Caco-2 (cell line): ENCODE measurements around the gene SEZ6L. TPM values are rescaled to one million over a fixed set of nuclear protein-coding genes. Genes with fewer than 3 reads are reported as not detected.

Source experiments
- BruUV-seq: library from RNA; stranded (reverse); fragments of 400-500 nt; replicated peaks from 2 replicates; lab custom pipeline; 2021; lab: Mats Ljungman, UMichigan
- CTCF ChIA-PET: fragments of 300-600 bp; sonication (Branson Sonifier 250); formaldehyde crosslinking; loops from one replicate; lab custom pipeline; 2022; ENCODE audit warnings: antibody characterized with exemption; lab: Charles Lee
- POLR2A ChIA-PET: fragments of 300-600 bp; sonication (Branson Sonifier 250); formaldehyde crosslinking; loops from one replicate; lab custom pipeline; 2022; ENCODE audit warnings: antibody characterized with exemption; lab: Charles Lee
- DNase-seq, 2 experiments: peaks; one replicate each; pipeline versions ENCODE4 v3.0.0 to v3.0.0-alpha.2; 2020 to 2022
- H3K27me3 ChIP-seq: replicated peaks from 2 replicates; pipeline ENCODE4 v1.6.0; 2011; ENCODE audit warnings: low read length; ENCODE audit not compliant: control insufficient read depth, insufficient read depth
- H3K36me3 ChIP-seq: 2 replicates; pipeline ENCODE4 v1.5.1; 2011; ENCODE audit warnings: low read length; ENCODE audit not compliant: control insufficient read depth, insufficient read depth
- H3K4me1 ChIP-seq: fragments of 250-450 bp; sonication (Bioruptor Pico); 2 replicates; pipeline ENCODE4 v1.5.1; 2020; ENCODE audit warnings: mild to moderate bottlenecking
- H3K4me3 ChIP-seq: 2 replicates; pipeline ENCODE4 v1.5.1; 2011; ENCODE audit warnings: low read depth, mild to moderate bottlenecking, control low read depth, low read length
- H3K9me3 ChIP-seq: fragments of 250-450 bp; sonication (Bioruptor Pico); 2 replicates; pipeline ENCODE4 v1.5.1; 2020; ENCODE audit warnings: mild to moderate bottlenecking, moderate library complexity
- H3K27ac Mint-ChIP-seq: one replicate; pipeline ENCODE4 v1.8.0; 2022; ENCODE audit warnings: mixed read lengths; ENCODE audit not compliant: unreplicated experiment
- H3K27me3 Mint-ChIP-seq: one replicate; pipeline ENCODE4 v1.8.0; 2022; ENCODE audit warnings: mixed read lengths; ENCODE audit not compliant: insufficient read depth, unreplicated experiment
- H3K36me3 Mint-ChIP-seq: one replicate; pipeline ENCODE4 v1.8.0; 2022; ENCODE audit warnings: mild to moderate bottlenecking, mixed read lengths; ENCODE audit not compliant: insufficient read depth, unreplicated experiment
- H3K4me1 Mint-ChIP-seq: one replicate; pipeline ENCODE4 v1.8.0; 2022; ENCODE audit warnings: low read depth, mixed read lengths; ENCODE audit not compliant: unreplicated experiment
- H3K4me3 Mint-ChIP-seq: one replicate; pipeline ENCODE4 v1.8.0; 2022; ENCODE audit warnings: mild to moderate bottlenecking, moderate library complexity, mixed read lengths; ENCODE audit not compliant: unreplicated experiment
- H3K9me3 Mint-ChIP-seq: one replicate; pipeline ENCODE4 v1.8.0; 2022; ENCODE audit warnings: mixed read lengths; ENCODE audit not compliant: unreplicated experiment
- intact Hi-C: fragments of 100-400 bp; cut with micrococcal nuclease; formaldehyde crosslinking; loops from one replicate; pipeline ENCODE4 v1.10.0; 2022; ENCODE audit not compliant: unreplicated experiment
- total RNA-seq: library from RNA; stranded (reverse); gene quantifications from 2 replicates; pipeline ENCODE4 v1.2.3, GENCODE V29; 2022
- TF ChIP-seq, protein P1 (sequence below), 2 experiments: fragments of 200-600 bp in 1 of 2; IDR thresholded peaks; 1 replicate in 1 of 2; 2 replicates in 1 of 2; pipeline versions ENCODE4 v1.5.1 to v1.8.0; 2011 to 2022; ENCODE audit warnings: antibody characterized with exemption in 1 of 2, control low read depth in 1 of 2, inconsistent platforms in 1 of 2, low read depth in 1 of 2, low read length in 1 of 2, mild to moderate bottlenecking in 1 of 2, moderate library complexity in 1 of 2; ENCODE audit not compliant: insufficient read depth in 1 of 2, severe bottlenecking in 1 of 2, unreplicated experiment in 1 of 2

The SEZ6L gene
- total RNA-seq, 1 experiment from 2014 or later, result not detected

DNA sequence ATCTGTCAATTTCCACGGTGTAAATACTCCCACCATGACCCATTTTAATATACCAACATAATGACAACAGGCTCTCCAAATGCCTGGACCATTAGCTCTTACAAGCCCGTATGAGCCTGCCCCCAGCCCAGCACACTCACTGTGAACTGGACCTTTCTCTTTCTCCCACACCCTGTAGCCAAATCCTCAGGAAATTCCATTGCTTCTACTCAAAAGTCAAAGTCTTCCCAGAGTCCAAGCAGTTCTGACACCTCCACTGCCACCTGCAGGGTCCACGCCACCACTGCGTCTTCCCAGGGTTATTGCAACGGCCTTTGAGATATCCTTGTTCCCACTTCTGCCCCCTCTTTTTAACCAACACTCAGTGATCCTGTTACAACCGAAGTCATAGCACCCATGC is 149.7 kb downstream of the SEZ6L start:
- intact Hi-C loops, result loop anchor here (1.0 kb wide), 1 partner anchor 145 kb away; no protein-coding TSS in a partner anchor
- no peak overlapping the region for H3K4me3 Mint-ChIP-seq
- POLR2A ChIA-PET, result no interaction called here

DNA sequence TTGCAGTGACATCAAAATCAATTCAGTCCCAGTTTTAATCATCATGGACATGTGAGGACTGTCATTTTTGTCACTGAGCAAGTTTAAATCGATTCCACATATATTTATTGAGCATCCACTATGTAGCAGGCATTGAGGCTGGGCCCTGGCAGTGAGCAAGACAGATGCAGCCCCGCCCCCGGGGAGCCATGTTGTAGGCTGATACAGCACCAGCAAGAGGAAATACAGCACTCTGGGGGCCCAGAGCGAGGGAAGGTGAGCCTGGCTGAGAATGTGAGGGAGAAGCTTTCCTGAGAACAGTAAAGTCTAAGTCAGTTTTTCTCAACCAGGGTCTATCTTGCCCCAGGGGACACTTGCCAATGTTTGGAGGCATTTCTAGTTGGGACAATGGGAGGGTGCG is 151.2 kb downstream of the SEZ6L start:
- intact Hi-C loops, result no loop called here
- DNase-seq, result no peak
- TF ChIP-seq, protein P1, sequence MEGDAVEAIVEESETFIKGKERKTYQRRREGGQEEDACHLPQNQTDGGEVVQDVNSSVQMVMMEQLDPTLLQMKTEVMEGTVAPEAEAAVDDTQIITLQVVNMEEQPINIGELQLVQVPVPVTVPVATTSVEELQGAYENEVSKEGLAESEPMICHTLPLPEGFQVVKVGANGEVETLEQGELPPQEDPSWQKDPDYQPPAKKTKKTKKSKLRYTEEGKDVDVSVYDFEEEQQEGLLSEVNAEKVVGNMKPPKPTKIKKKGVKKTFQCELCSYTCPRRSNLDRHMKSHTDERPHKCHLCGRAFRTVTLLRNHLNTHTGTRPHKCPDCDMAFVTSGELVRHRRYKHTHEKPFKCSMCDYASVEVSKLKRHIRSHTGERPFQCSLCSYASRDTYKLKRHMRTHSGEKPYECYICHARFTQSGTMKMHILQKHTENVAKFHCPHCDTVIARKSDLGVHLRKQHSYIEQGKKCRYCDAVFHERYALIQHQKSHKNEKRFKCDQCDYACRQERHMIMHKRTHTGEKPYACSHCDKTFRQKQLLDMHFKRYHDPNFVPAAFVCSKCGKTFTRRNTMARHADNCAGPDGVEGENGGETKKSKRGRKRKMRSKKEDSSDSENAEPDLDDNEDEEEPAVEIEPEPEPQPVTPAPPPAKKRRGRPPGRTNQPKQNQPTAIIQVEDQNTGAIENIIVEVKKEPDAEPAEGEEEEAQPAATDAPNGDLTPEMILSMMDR (IDR thresholded peaks at IDR 0.05; ENCODE audit: insufficient read depth in 1 of 2, low read depth in 1 of 2, low read length in 1 of 2, severe bottlenecking in 1 of 2, unreplicated experiment in 1 of 2), result no peak
- no peak overlapping the region for H3K4me3 ChIP-seq
- ChIA-PET CTCF (no interaction called here), POLR2A (no interaction called here)
- H3K9me3 ChIP-seq, result no peaks in the 10 kb centered on the region
- H3K4me1 ChIP-seq, result no peaks in the 10 kb centered on the region
- no peaks in the 10 kb centered on the region for H3K9me3 Mint-ChIP-seq
- H3K36me3 Mint-ChIP-seq, result no peaks in the 10 kb centered on the region
- no peaks in the 10 kb centered on the region for H3K4me1 Mint-ChIP-seq
- H3K27me3 Mint-ChIP-seq, result peaks cover 21% of the 10 kb centered on the region
- no TSS peak for BruUV-seq
- no peak overlapping the region for H3K4me3 Mint-ChIP-seq
- no peak overlapping the region for H3K27ac Mint-ChIP-seq
- no peaks in the 10 kb centered on the region for H3K27me3 ChIP-seq
- no peaks in the 10 kb centered on the region for H3K36me3 ChIP-seq

More for the DNA sequence above, 149.7 kb downstream of the SEZ6L start:
- DNase-seq, result peak in 1 of 2 experiments; percentile 24
- no peaks in the 10 kb centered on the region for H3K4me1 ChIP-seq
- no peaks in the 10 kb centered on the region for H3K9me3 Mint-ChIP-seq
- H3K27me3 ChIP-seq, result no peaks in the 10 kb centered on the region
- no peaks in the 10 kb centered on the region for H3K36me3 Mint-ChIP-seq
- H3K9me3 ChIP-seq, result no peaks in the 10 kb centered on the region
- no peak overlapping the region for H3K4me3 ChIP-seq
- H3K27me3 Mint-ChIP-seq, result peaks cover 18% of the 10 kb centered on the region
- no peak overlapping the region for H3K27ac Mint-ChIP-seq
- CTCF ChIA-PET, result no interaction called here
- BruUV-seq, result no TSS peak
- TF ChIP-seq, protein P1 (IDR thresholded peaks at IDR 0.05; ENCODE audit: insufficient read depth in 1 of 2, low read depth in 1 of 2, low read length in 1 of 2, severe bottlenecking in 1 of 2, unreplicated experiment in 1 of 2), result peak in 1 of 2 experiments; percentile 52
- H3K36me3 ChIP-seq, result no peaks in the 10 kb centered on the region
- H3K4me1 Mint-ChIP-seq, result no peaks in the 10 kb centered on the region

DNA sequence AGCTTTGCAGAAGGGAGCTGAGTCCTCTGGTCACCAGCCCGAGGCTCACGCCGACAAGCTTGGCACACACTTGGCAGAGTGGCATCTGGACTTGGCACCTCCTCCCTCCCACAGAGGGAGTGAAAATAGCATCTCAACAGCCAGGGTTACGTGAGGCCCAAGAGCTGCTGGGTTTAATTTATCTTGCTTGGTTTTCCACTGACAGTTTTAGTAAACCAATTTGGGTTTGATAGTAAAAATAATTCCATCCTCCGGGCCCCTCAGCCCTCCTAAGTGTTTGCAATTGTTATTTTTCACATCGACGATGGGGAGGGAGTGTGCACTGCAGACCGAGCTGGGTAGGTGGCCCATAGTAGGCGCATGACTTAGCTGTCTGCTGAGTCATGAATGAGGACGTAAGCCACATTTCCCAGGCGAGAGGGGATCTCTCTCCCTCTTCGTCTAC is 152.2 kb downstream of the SEZ6L start:
- ChIA-PET POLR2A (no interaction called here), CTCF (interaction anchor here (0.6 to 1.0 kb wide), 2 partner anchors 9 to 352 kb away, joined by 3 to 4 read pairs; no protein-coding TSS in a partner anchor)
- no peak for DNase-seq
- Histone ChIP-seq H3K9me3 (no peaks in the 10 kb centered on the region), H3K4me1 (no peaks in the 10 kb centered on the region), H3K36me3 (no peaks in the 10 kb centered on the region), H3K4me3 (no peak overlapping the region), H3K27me3 (no peaks in the 10 kb centered on the region)
- H3K36me3 Mint-ChIP-seq, result no peaks in the 10 kb centered on the region
- peaks cover 16% of the 10 kb centered on the region for H3K27me3 Mint-ChIP-seq
- H3K4me3 Mint-ChIP-seq, result no peak overlapping the region
- intact Hi-C loops, result no loop called here
- no peak overlapping the region for H3K27ac Mint-ChIP-seq
- no peaks in the 10 kb centered on the region for H3K9me3 Mint-ChIP-seq
- no TSS peak for BruUV-seq
- no peaks in the 10 kb centered on the region for H3K4me1 Mint-ChIP-seq
- TF ChIP-seq, protein P1 (IDR thresholded peaks at IDR 0.05; ENCODE audit: insufficient read depth in 1 of 2, low read depth in 1 of 2, low read length in 1 of 2, severe bottlenecking in 1 of 2, unreplicated experiment in 1 of 2), result no peak
